Measurements from ENCODE around the gene SIRT3.
A peak's percentile ranks its signal among the peaks of the same experiment; 100 is the strongest.

SIRT3 gene

GRCh38 chr11:235997-236773, at the start of gene SIRT3:
Gene SIRT3, minus strand, starts transcription at chr11:236342. Its CDS starts 14 bp downstream, at chr11:236328.
- DNase-seq (ENCODE audit: low read depth): peak; percentile 78

- no peak for DNase-seq (ENCODE audit: low read depth)
These were observed 49.7 kb upstream of the SIRT3 start for GRCh38 chr11:285894-286220.

- DNase-seq (ENCODE audit: low read depth): no peak
These were observed 49.1 kb upstream of the SIRT3 start for GRCh38 chr11:285021-285893.

GRCh38 chr11:284105-285020, 48.2 kb upstream of the SIRT3 start:
- DNase-seq (ENCODE audit: low read depth): no peak

- no peak for DNase-seq (ENCODE audit: low read depth)
These were observed 47.4 kb upstream of the SIRT3 start for GRCh38 chr11:283405-284104.

- DNase-seq (ENCODE audit: low read depth): no peak
These were observed 46.7 kb upstream of the SIRT3 start for GRCh38 chr11:282630-283360.

- no peak for DNase-seq (ENCODE audit: low read depth)
These were observed 46.0 kb upstream of the SIRT3 start for GRCh38 chr11:282171-282570.

- no peak for DNase-seq (ENCODE audit: low read depth)
These were observed 45.5 kb upstream of the SIRT3 start for GRCh38 chr11:281486-282161.

GRCh38 chr11:280706-281485, 44.8 kb upstream of the SIRT3 start:
- DNase-seq (ENCODE audit: low read depth): no peak

GRCh38 chr11:279966-280705, 44.0 kb upstream of the SIRT3 start:
- DNase-seq (ENCODE audit: low read depth): no peak

- DNase-seq (ENCODE audit: low read depth): no peak
These were observed 43.2 kb upstream of the SIRT3 start for GRCh38 chr11:279040-279965.

- DNase-seq (ENCODE audit: low read depth): no peak
These were observed 42.1 kb upstream of the SIRT3 start, which contains the start of gene NLRP6 for GRCh38 chr11:278001-278951. Gene NLRP6, plus strand, starts transcription at chr11:278407. Its CDS starts 163 bp downstream, at chr11:278570.

- no peak for DNase-seq (ENCODE audit: low read depth)
These were observed 40.1 kb upstream of the SIRT3 start for GRCh38 chr11:276219-276618.

- no peak for DNase-seq (ENCODE audit: low read depth)
These were observed 36.7 kb upstream of the SIRT3 start for GRCh38 chr11:272931-273198.

- no peak for DNase-seq (ENCODE audit: low read depth)
These were observed 36.2 kb upstream of the SIRT3 start for GRCh38 chr11:272195-272930.

- DNase-seq (ENCODE audit: low read depth): no peak
These were observed 35.2 kb upstream of the SIRT3 start for GRCh38 chr11:271319-271715.

All from stimulated activated CD4-positive, alpha-beta T cell treated with anti-CD3 and anti-CD28 coated beads, Interleukin-2, amount 100 ng/mL, for 4 hours (primary cell).